SH-SY5Y (cell line): ENCODE measurements around the gene RMND1.

Experiments used
- GATA2 ChIP-seq: IDR thresholded peaks from 2 replicates; pipeline ENCODE4 v1.6.1; 2011; ENCODE audit warnings: mild to moderate bottlenecking, low read depth, low read length
- GATA3 ChIP-seq: IDR thresholded peaks from 2 replicates; pipeline ENCODE4 v1.6.1; 2011; ENCODE audit warnings: low read depth, mild to moderate bottlenecking, low read length, moderate library complexity

The RMND1 gene

GRCh38 chr6:151412909-151413308 is 39.0 kb downstream of the RMND1 start:
- TF ChIP-seq GATA2 (no peak), GATA3 (no peak)

GRCh38 chr6:151409679-151410078 is 42.2 kb downstream of the RMND1 start:
- TF ChIP-seq GATA3: no peak
- TF ChIP-seq GATA2: no peak

GRCh38 chr6:151409260-151409659 is 42.7 kb downstream of the RMND1 start:
- TF ChIP-seq GATA2 (no peak), GATA3 (no peak)

- TF ChIP-seq GATA2 (no peak), GATA3 (no peak)
Measured at GRCh38 chr6:151408858-151409257, 43.1 kb downstream of the RMND1 start.

- no peak for TF ChIP-seq GATA3
- TF ChIP-seq GATA2: no peak
Measured at GRCh38 chr6:151403919-151404308, 48.0 kb downstream of the RMND1 start.

- no peak for TF ChIP-seq GATA3
- no peak for TF ChIP-seq GATA2
Measured at GRCh38 chr6:151402228-151402627, 49.7 kb downstream of the RMND1 start.

- TF ChIP-seq GATA2 (no peak), GATA3 (no peak)
Measured at GRCh38 chr6:151400473-151400872, 51.5 kb downstream of the RMND1 start.

GRCh38 chr6:151399679-151400078 is 52.2 kb downstream of the RMND1 start:
- TF ChIP-seq GATA2 (no peak), GATA3 (no peak)

GRCh38 chr6:151393410-151393809 is 58.5 kb downstream of the RMND1 start:
- TF ChIP-seq GATA3 (no peak), GATA2 (no peak)

- TF ChIP-seq GATA3: no peak
- no peak for TF ChIP-seq GATA2
Measured at GRCh38 chr6:151392427-151392826, 59.5 kb downstream of the RMND1 start.

GRCh38 chr6:151391471-151392413 is 60.2 kb downstream of the RMND1 start, which contains the start of gene ZBTB2:
Gene ZBTB2 (minus strand): TSS chr6:151391559. CDS start chr6:151373637, 17,922 bp downstream.
- TF ChIP-seq GATA2 (no peak), GATA3 (no peak)

- TF ChIP-seq GATA3 (no peak), GATA2 (no peak)
Measured at GRCh38 chr6:151390851-151391470, 61.0 kb downstream of the RMND1 start.

GRCh38 chr6:151390276-151390850 is 61.6 kb downstream of the RMND1 start:
- TF ChIP-seq GATA3 (no peak), GATA2 (no peak)

GRCh38 chr6:151389618-151390275 is 62.2 kb downstream of the RMND1 start:
- TF ChIP-seq GATA2 (no peak), GATA3 (no peak)

GRCh38 chr6:151388997-151389617 is 62.8 kb downstream of the RMND1 start:
- TF ChIP-seq GATA2: no peak
- TF ChIP-seq GATA3: no peak
